Measurements from ENCODE around the gene HOXB7.

Gene HOXB7

DNA sequence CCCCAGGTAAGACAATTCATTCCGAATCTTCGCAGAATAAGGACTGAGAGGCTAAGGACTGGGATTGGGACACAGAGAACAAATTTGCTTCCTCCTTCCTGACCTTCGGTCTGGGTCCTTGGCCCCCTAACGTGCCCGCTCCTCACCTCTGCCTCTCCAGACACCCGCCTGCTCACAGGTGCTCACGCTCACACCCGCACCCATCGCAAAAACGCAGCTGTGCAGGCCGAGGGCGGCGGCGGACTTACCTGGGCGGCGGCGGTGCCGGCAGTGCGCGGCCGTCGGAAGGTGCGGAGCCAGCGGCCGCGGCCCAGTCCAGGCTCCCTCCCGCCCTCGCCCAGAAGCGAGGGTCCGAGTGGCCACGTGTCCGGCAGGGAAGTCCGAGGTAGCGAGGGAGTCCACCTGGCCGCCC, 22.5 kb upstream of the HOXB7 start:
- Histone ChIP-seq H3K9me3 (ENCODE audit: insufficient read depth, low read depth, low read length) (peaks cover 16% of the 10 kb centered on the region; the same call in 1 of the 2 replicates), H3K4me3 (ENCODE audit: low read length) (no peak overlapping the region), H3K9ac (ENCODE audit: low read depth, low read length) (no peak overlapping the region), H3K36me3 (ENCODE audit: insufficient read depth, low read depth, low read length) (no peaks in the 10 kb centered on the region), H3K27me3 (ENCODE audit: insufficient read depth, low read length) (peaks cover 100% of the 10 kb centered on the region), H3K4me1 (ENCODE audit: insufficient read depth, low read length) (no peaks in the 10 kb centered on the region), H3K27ac (ENCODE audit: low read length) (no peak overlapping the region)

DNA sequence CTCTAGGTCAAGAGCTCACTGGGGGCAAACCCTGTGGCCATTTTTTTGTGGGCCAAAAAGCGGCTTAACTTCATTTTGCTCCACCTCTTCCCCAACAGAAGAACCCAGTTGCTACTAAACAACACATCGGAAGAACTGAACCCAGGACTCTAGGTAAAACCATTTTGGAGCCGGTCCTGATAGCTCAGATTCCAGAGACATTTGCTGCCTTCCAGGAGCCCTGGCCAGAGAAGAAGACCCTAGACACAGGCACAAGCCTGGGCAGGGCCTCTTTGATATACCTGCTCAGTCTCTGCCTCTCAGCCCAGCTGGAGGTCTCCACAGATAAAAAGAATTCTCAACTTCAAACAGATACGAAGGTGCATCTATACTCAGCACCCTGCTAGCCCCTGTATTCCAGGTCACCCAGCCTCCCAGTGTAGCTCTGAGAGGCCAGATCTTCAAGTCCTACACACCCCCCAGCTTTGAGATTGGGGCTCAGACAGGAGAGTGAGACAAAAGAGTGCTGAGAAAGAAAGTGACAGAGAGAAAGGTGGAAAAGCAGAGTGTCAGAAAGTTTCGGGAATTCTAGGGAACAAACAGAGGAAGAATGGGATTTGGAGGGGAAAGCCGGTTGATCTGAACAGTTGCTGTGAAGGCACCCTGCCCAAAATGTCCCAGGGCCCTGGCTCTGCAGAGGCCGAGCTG, 21.9 kb upstream of the HOXB7 start:
- Histone ChIP-seq H3K27ac (ENCODE audit: low read length) (no peak overlapping the region), H3K9ac (ENCODE audit: low read depth, low read length) (no peak overlapping the region), H3K9me3 (ENCODE audit: insufficient read depth, low read depth, low read length) (peaks cover 16% of the 10 kb centered on the region; the same call in 1 of the 2 replicates), H3K27me3 (ENCODE audit: insufficient read depth, low read length) (peaks cover 100% of the 10 kb centered on the region), H3K4me3 (ENCODE audit: low read length) (no peak overlapping the region), H3K36me3 (ENCODE audit: insufficient read depth, low read depth, low read length) (no peaks in the 10 kb centered on the region), H3K4me1 (ENCODE audit: insufficient read depth, low read length) (no peaks in the 10 kb centered on the region)

DNA sequence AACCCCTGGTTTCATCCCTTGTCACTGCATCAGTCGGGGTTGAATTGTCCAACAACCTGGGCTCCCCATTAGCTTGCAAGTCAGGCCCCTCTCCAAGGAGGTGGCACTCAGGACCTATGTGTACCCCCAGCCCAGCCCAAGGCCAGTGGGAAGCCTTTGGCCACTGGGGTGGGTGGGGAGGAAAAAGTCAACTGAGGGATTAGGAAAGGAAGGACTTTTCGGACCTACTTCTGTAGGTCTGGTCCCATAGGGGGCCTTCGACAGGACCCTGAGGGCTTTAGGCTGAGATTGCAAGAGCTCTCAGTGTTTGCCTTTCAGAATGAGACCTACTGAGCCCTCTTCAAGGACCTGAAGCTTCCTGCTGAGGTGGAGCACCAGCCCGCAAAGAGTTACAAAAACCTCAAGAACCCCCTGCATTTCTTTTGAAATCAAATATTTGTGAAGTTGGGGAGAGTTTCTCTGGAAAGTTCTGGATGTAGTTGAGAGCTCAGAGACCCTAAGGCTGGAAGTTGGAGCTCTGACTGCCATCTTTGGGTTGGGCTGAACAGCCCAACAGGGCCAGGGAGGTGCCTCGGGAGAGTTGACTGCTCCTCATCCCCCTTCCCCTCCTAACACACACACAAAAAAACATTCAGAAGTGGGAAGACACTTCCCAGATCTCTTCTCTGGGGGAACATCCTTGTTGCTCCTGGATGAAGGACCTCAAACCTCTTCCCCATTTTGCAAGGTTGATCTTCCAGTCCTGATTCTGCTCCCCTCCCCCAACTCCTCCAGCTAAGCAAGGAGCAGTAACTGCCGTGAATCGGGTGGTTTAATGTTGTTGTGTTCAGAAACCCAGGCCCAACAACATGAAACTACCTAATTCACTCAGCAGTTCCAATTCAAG, 21.1 kb upstream of the HOXB7 start:
- no peaks in the 10 kb centered on the region for H3K36me3 ChIP-seq (ENCODE audit: insufficient read depth, low read depth, low read length)
- peaks cover 100% of the 10 kb centered on the region for H3K27me3 ChIP-seq (ENCODE audit: insufficient read depth, low read length)
- no peak overlapping the region for H3K27ac ChIP-seq (ENCODE audit: low read length)
- H3K4me3 ChIP-seq (ENCODE audit: low read length) = no peak overlapping the region
- H3K9ac ChIP-seq (ENCODE audit: low read depth, low read length) = no peak overlapping the region
- H3K4me1 ChIP-seq (ENCODE audit: insufficient read depth, low read length) = no peaks in the 10 kb centered on the region
- peaks cover 16% of the 10 kb centered on the region; the same call in 1 of the 2 replicates for H3K9me3 ChIP-seq (ENCODE audit: insufficient read depth, low read depth, low read length)

DNA sequence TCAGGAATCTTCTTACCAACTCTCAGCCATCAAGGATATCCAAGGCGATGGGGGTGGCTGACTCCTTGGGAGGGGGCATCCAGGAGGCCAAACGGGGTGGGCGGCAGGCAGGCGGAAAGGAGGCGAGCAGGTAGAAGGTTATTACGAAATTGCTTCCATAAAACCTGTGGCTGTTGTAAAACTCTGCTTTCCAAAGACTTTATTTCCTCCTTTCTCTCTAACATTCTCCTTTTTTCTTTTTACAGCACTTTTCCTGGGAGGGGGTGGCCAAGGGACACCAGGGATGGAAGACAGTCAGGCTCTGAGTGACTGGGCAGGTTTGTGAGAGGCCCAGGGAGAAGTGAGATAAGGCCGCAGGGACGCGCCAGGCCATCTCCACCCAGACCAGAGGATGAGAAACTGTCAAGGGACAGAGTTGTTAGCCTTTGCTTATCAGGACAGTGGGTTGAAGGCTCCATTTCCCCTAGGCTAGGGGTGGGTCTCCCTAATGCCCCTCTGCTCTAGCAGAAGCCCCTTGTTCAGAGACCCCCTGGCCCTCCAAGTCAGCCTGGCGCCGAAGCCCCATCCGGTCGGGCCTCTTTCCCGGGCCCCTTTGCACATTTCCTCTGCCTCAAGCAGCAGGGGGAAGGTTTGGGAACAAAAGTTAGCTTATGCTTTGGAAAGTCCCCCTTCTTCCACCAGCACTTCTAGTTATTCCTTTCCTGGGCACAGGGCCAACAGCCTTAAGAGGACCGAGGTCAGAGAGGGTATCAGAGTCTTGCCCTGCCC, 20.3 kb upstream of the HOXB7 start:
- Histone ChIP-seq H3K9me3 (ENCODE audit: insufficient read depth, low read depth, low read length) (peaks cover 16% of the 10 kb centered on the region; the same call in 1 of the 2 replicates), H3K4me1 (ENCODE audit: insufficient read depth, low read length) (no peaks in the 10 kb centered on the region), H3K4me3 (ENCODE audit: low read length) (no peak overlapping the region), H3K9ac (ENCODE audit: low read depth, low read length) (no peak overlapping the region), H3K27me3 (ENCODE audit: insufficient read depth, low read length) (peaks cover 100% of the 10 kb centered on the region), H3K36me3 (ENCODE audit: insufficient read depth, low read depth, low read length) (no peaks in the 10 kb centered on the region), H3K27ac (ENCODE audit: low read length) (no peak overlapping the region)

DNA sequence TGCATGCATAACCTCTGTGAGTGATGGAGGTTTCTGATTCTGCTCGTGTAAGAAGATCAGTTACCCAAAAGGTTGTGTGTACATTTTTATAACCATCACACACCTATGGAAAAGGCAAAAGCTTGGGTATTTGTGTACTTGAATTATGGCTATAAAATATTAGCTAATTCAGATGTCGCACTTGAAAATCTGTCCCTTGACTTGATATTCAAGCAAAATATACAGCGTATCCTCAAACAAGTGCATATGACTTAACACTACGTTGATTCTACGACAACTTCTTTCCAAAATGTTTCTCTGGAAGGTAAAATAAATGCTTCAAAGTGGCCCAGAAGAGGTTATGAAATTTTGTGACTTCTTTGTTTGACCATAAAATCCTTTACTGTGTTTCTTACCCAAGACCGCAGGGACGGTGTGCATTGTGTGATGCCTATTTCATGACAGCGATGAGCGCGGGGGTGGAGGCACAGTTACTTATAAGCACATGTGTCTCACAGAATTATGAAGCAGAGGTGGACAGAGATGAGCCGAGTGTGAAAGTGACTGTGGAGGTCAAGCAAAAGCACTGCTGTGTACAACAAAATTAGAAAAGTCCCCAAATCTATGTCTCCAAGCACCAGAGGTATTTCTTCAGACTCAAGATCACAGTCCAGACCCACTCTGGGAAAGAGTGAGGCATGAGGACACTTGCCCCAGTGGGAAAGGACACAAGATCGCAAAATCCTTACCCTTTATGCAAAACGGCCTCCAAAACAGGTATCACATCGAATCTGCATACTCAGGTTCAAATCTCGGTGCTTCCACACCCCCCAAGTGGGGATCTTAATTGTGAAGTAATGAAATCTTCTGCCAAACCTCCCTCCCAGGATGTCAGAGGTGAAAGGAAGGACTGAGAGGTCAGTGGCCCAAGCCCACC, 19.4 kb upstream of the HOXB7 start:
- Histone ChIP-seq H3K9me3 (ENCODE audit: insufficient read depth, low read depth, low read length) (peaks cover 16% of the 10 kb centered on the region; the same call in 1 of the 2 replicates), H3K4me1 (ENCODE audit: insufficient read depth, low read length) (no peaks in the 10 kb centered on the region), H3K27me3 (ENCODE audit: insufficient read depth, low read length) (peaks cover 100% of the 10 kb centered on the region), H3K36me3 (ENCODE audit: insufficient read depth, low read depth, low read length) (no peaks in the 10 kb centered on the region), H3K9ac (ENCODE audit: low read depth, low read length) (no peak overlapping the region), H3K27ac (ENCODE audit: low read length) (no peak overlapping the region), H3K4me3 (ENCODE audit: low read length) (no peak overlapping the region)

GRCh38 chr17:48629411-48629759, 18.6 kb upstream of the HOXB7 start:
- Histone ChIP-seq H3K9ac (ENCODE audit: low read depth, low read length) (no peak overlapping the region), H3K9me3 (ENCODE audit: insufficient read depth, low read depth, low read length) (peaks cover 16% of the 10 kb centered on the region; the same call in 1 of the 2 replicates), H3K27me3 (ENCODE audit: insufficient read depth, low read length) (peaks cover 100% of the 10 kb centered on the region), H3K4me1 (ENCODE audit: insufficient read depth, low read length) (no peaks in the 10 kb centered on the region), H3K4me3 (ENCODE audit: low read length) (no peak overlapping the region), H3K27ac (ENCODE audit: low read length) (no peak overlapping the region), H3K36me3 (ENCODE audit: insufficient read depth, low read depth, low read length) (no peaks in the 10 kb centered on the region)

DNA sequence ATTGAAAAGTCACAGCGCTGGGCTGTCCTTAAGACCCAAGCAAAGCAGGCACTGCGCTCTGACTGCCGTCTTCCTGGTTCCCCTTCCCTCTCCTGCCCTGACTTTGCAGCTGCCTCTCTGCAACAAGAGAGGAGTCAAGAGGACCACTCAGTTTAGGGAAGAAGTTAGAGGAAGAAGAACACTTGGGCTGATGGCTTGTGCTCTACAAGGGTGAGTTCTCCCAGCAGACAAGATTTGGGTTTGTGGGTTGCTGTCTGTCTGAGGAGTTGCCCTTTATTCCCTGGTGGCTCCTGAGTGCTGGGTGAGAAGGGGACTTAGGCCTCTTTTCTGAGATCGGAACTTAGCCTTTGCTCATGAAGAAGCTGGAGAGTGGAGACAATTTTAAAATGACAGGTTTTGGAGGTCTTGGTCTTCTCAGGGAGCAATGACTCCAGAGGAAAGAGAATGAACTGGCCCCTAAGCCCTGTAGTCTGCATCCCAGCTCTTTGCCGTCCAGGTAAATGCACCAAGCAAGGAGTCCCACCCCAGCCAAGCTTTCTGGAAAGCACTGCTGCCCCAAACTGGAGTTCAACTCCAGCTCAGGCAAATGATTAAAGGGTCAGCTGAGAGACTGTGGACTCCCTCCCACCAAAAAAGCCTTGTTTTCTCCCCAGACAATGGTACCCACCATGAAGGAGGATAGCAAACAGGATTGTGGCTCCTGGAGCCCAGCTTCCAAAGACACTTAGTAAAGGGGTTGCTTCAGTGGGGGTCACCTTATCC, 18.0 kb upstream of the HOXB7 start:
- Histone ChIP-seq H3K27ac (ENCODE audit: low read length) (no peak overlapping the region), H3K4me1 (ENCODE audit: insufficient read depth, low read length) (no peaks in the 10 kb centered on the region), H3K9ac (ENCODE audit: low read depth, low read length) (no peak overlapping the region), H3K36me3 (ENCODE audit: insufficient read depth, low read depth, low read length) (no peaks in the 10 kb centered on the region), H3K27me3 (ENCODE audit: insufficient read depth, low read length) (peaks cover 100% of the 10 kb centered on the region), H3K4me3 (ENCODE audit: low read length) (no peak overlapping the region), H3K9me3 (ENCODE audit: insufficient read depth, low read depth, low read length) (peaks cover 17% of the 10 kb centered on the region; the same call in 1 of the 2 replicates)

DNA sequence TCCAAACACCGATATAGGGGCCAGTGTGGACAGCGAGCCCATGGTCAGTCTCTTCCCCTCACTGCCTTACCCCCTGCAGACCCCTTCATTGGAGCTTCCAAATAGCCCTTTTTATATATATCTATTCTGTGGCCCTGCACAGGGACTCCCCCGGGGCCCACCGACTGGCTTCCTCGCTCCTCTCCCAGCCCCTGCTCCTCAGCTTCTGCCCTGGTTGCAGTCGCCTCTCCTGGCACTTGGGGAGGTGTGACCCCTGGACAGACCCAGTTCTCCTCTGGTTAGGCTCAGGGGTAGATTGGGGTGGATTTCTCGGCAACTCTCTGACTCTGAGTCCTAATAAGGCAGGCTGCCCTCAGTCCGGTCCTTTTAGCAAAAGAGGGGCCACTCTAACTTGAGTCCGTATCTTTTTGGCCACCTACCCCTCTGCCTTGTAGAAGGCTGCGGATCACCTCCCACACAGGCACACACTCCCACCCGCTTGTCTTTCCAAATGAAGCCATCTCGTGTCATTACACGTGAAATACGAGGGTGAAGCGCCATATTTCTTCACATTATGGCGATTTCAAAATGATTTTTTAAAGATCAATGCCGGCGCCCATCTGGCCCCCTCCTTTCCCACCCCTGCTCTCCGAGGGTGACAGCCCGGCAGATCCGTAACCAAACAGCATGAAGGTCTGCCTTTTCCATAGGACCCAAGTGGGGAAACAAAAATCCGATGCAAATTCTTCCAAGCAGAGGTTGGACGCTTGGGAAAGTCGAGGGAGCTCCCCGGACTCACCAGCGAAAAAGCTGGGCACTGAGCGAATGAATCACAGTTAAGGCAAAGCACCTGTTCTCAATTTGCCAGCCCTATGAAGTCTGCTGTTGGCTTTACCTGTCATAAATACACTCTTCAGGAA, 17.1 kb upstream of the HOXB7 start:
- H3K4me3 ChIP-seq (ENCODE audit: low read length) = no peak overlapping the region
- no peaks in the 10 kb centered on the region for H3K36me3 ChIP-seq (ENCODE audit: insufficient read depth, low read depth, low read length)
- peaks cover 16% of the 10 kb centered on the region for H3K9me3 ChIP-seq (ENCODE audit: insufficient read depth, low read depth, low read length)
- peaks cover 100% of the 10 kb centered on the region for H3K27me3 ChIP-seq (ENCODE audit: insufficient read depth, low read length)
- H3K4me1 ChIP-seq (ENCODE audit: insufficient read depth, low read length) = no peaks in the 10 kb centered on the region
- no peak overlapping the region for H3K9ac ChIP-seq (ENCODE audit: low read depth, low read length)
- no peak overlapping the region for H3K27ac ChIP-seq (ENCODE audit: low read length)

GRCh38 chr17:48627118-48627597, 16.3 kb upstream of the HOXB7 start:
- peaks cover 100% of the 10 kb centered on the region for H3K27me3 ChIP-seq (ENCODE audit: insufficient read depth, low read length)
- no peak overlapping the region for H3K4me3 ChIP-seq (ENCODE audit: low read length)
- no peak overlapping the region for H3K27ac ChIP-seq (ENCODE audit: low read length)
- no peaks in the 10 kb centered on the region for H3K36me3 ChIP-seq (ENCODE audit: insufficient read depth, low read depth, low read length)
- H3K9ac ChIP-seq (ENCODE audit: low read depth, low read length) = no peak overlapping the region
- H3K9me3 ChIP-seq (ENCODE audit: insufficient read depth, low read depth, low read length) = peaks cover 12% of the 10 kb centered on the region
- no peaks in the 10 kb centered on the region for H3K4me1 ChIP-seq (ENCODE audit: insufficient read depth, low read length)

All from iPS-20b (cell line).